Mucosa of stomach (tissue), 1 donor: ENCODE data around the gene SAMD5.

Source experiments
- H3K27me3 ChIP-seq: one replicate; pipeline ENCODE4 v1.7.0; 2013; ENCODE audit warnings: mild to moderate bottlenecking, low read length; ENCODE audit not compliant: control insufficient read depth, insufficient read depth
- H3K36me3 ChIP-seq: one replicate; pipeline ENCODE4 v1.7.0; 2013; ENCODE audit warnings: low read length; ENCODE audit not compliant: control insufficient read depth, insufficient read depth
- H3K4me1 ChIP-seq: one replicate; pipeline ENCODE4 v1.7.0; 2013; ENCODE audit warnings: mild to moderate bottlenecking, low read length; ENCODE audit not compliant: control insufficient read depth, insufficient read depth
- H3K4me3 ChIP-seq: one replicate; pipeline ENCODE4 v1.7.0; 2013; ENCODE audit warnings: low read length
- H3K9ac ChIP-seq: one replicate; pipeline ENCODE4 v1.7.0; 2013; ENCODE audit warnings: mild to moderate bottlenecking, low read length, moderate library complexity
- H3K9me3 ChIP-seq: one replicate; pipeline ENCODE4 v1.7.0; 2013; ENCODE audit warnings: mild to moderate bottlenecking, low read length, moderate library complexity; ENCODE audit not compliant: control insufficient read depth
- donor health status: Pancreatic carcinoma.

SAMD5 gene

GRCh38 chr6:147508042-147508865 is at the start of gene SAMD5:
Gene SAMD5, plus strand, starts transcription at chr6:147508690. Its CDS starts 239 bp downstream, at chr6:147508929.
- Histone ChIP-seq H3K27me3 (peaks cover 33% of the 10 kb centered on the region), H3K4me1 (peaks cover 29% of the 10 kb centered on the region), H3K36me3 (no peaks in the 10 kb centered on the region), H3K9me3 (no peaks in the 10 kb centered on the region), H3K9ac (peak within 1 kb of the TSS; percentile 58), H3K4me3 (peak within 1 kb of the TSS; percentile 34)

GRCh38 chr6:147459780-147460179 is 48.7 kb upstream of the SAMD5 start:
- H3K4me1 ChIP-seq, result no peaks in the 10 kb centered on the region
- no peak overlapping the region for H3K9ac ChIP-seq
- H3K4me3 ChIP-seq, result no peak overlapping the region
- no peaks in the 10 kb centered on the region for H3K36me3 ChIP-seq
- no peaks in the 10 kb centered on the region for H3K27me3 ChIP-seq
- no peaks in the 10 kb centered on the region for H3K9me3 ChIP-seq

- no peaks in the 10 kb centered on the region for H3K4me1 ChIP-seq
- no peaks in the 10 kb centered on the region for H3K27me3 ChIP-seq
- H3K36me3 ChIP-seq, result no peaks in the 10 kb centered on the region
- no peak overlapping the region for H3K4me3 ChIP-seq
- no peaks in the 10 kb centered on the region for H3K9me3 ChIP-seq
- no peak overlapping the region for H3K9ac ChIP-seq
These were observed 44.8 kb upstream of the SAMD5 start for GRCh38 chr6:147463651-147464050.

- Histone ChIP-seq H3K4me3 (no peak overlapping the region), H3K9me3 (no peaks in the 10 kb centered on the region), H3K4me1 (no peaks in the 10 kb centered on the region), H3K36me3 (no peaks in the 10 kb centered on the region), H3K9ac (no peak overlapping the region), H3K27me3 (no peaks in the 10 kb centered on the region)
These were observed 41.1 kb upstream of the SAMD5 start for GRCh38 chr6:147467428-147467827.

GRCh38 chr6:147467886-147468285 is 40.6 kb upstream of the SAMD5 start:
- Histone ChIP-seq H3K27me3 (no peaks in the 10 kb centered on the region), H3K9ac (no peak overlapping the region), H3K9me3 (no peaks in the 10 kb centered on the region), H3K4me3 (no peak overlapping the region), H3K4me1 (no peaks in the 10 kb centered on the region), H3K36me3 (no peaks in the 10 kb centered on the region)

GRCh38 chr6:147468634-147469033 is 39.9 kb upstream of the SAMD5 start:
- no peak overlapping the region for H3K4me3 ChIP-seq
- H3K36me3 ChIP-seq, result no peaks in the 10 kb centered on the region
- no peaks in the 10 kb centered on the region for H3K4me1 ChIP-seq
- no peaks in the 10 kb centered on the region for H3K27me3 ChIP-seq
- no peaks in the 10 kb centered on the region for H3K9me3 ChIP-seq
- H3K9ac ChIP-seq, result no peak overlapping the region

- no peaks in the 10 kb centered on the region for H3K9me3 ChIP-seq
- no peaks in the 10 kb centered on the region for H3K4me1 ChIP-seq
- no peaks in the 10 kb centered on the region for H3K36me3 ChIP-seq
- no peak overlapping the region for H3K4me3 ChIP-seq
- no peak overlapping the region for H3K9ac ChIP-seq
- no peaks in the 10 kb centered on the region for H3K27me3 ChIP-seq
These were observed 28.6 kb upstream of the SAMD5 start for GRCh38 chr6:147479857-147480256.

GRCh38 chr6:147486683-147487082 is 21.8 kb upstream of the SAMD5 start:
- Histone ChIP-seq H3K27me3 (no peaks in the 10 kb centered on the region), H3K4me3 (no peak overlapping the region), H3K4me1 (no peaks in the 10 kb centered on the region), H3K36me3 (no peaks in the 10 kb centered on the region), H3K9ac (no peak overlapping the region), H3K9me3 (no peaks in the 10 kb centered on the region)

- Histone ChIP-seq H3K36me3 (no peaks in the 10 kb centered on the region), H3K9me3 (no peaks in the 10 kb centered on the region), H3K4me3 (no peak overlapping the region), H3K27me3 (no peaks in the 10 kb centered on the region), H3K4me1 (no peaks in the 10 kb centered on the region), H3K9ac (no peak overlapping the region)
These were observed 11.0 kb upstream of the SAMD5 start for GRCh38 chr6:147497472-147497871.

- Histone ChIP-seq H3K9ac (no peak overlapping the region), H3K36me3 (no peaks in the 10 kb centered on the region), H3K27me3 (peaks cover 18% of the 10 kb centered on the region), H3K4me3 (no peak overlapping the region), H3K9me3 (no peaks in the 10 kb centered on the region), H3K4me1 (peaks cover 11% of the 10 kb centered on the region)
These were observed 4.9 kb upstream of the SAMD5 start for GRCh38 chr6:147503587-147503986.

- Histone ChIP-seq H3K27me3 (peaks cover 28% of the 10 kb centered on the region), H3K4me1 (peaks cover 18% of the 10 kb centered on the region), H3K9me3 (no peaks in the 10 kb centered on the region), H3K36me3 (no peaks in the 10 kb centered on the region), H3K4me3 (no peak overlapping the region), H3K9ac (no peak overlapping the region)
These were observed 3.6 kb upstream of the SAMD5 start for GRCh38 chr6:147504848-147505247.

GRCh38 chr6:147506704-147507114 is 1.8 kb upstream of the SAMD5 start:
- no peaks in the 10 kb centered on the region for H3K36me3 ChIP-seq
- H3K9ac ChIP-seq, result no peak overlapping the region
- peaks cover 33% of the 10 kb centered on the region for H3K27me3 ChIP-seq
- H3K4me1 ChIP-seq, result peaks cover 29% of the 10 kb centered on the region
- no peaks in the 10 kb centered on the region for H3K9me3 ChIP-seq
- peak overlapping the region; percentile 32 for H3K4me3 ChIP-seq
